SK-N-MC (cell line): ENCODE results near the gene CCDC107.
A peak's percentile ranks its signal among the peaks of the same experiment; 100 is the strongest.

ENCODE experiments used
- EZH2 ChIP-seq: fragments of 200-600 bp; sonication (generic); IDR thresholded peaks from one replicate; pipeline ENCODE4 v1.6.1; 2017; ENCODE audit warnings: antibody characterized with exemption
- FOXP2 ChIP-seq: optimal IDR thresholded peaks from 2 replicates; pipeline ENCODE3; 2011; ENCODE audit warnings: mild to moderate bottlenecking, moderate library complexity; ENCODE audit not compliant: insufficient read depth; ENCODE audit errors: extremely low read length, control extremely low read depth
- POLR2AphosphoS5 ChIP-seq: IDR thresholded peaks from 2 replicates; pipeline ENCODE4 v1.6.1; 2012; ENCODE audit warnings: mild to moderate bottlenecking, low read depth, low read length, borderline replicate concordance

GRCh38 chr9:35680331-35681105 is 22.4 kb downstream of the CCDC107 start:
- TF ChIP-seq POLR2AphosphoS5 (peak; percentile 14; the same call in 1 of the 2 replicates), EZH2 (no peak), FOXP2 (no peak)
